IgD-negative memory B cell (primary cell): ENCODE data around the gene FHIP2A. TPM values are rescaled to one million over a fixed set of nuclear protein-coding genes. Genes with fewer than 3 reads are reported as not detected.
"Not testable (repeated sequence)": the region's sequence is repeated elsewhere in the genome, so short reads cannot be mapped to it uniquely, and the experiment has no call there.

Experiments used
- H3K27ac Mint-ChIP-seq, 3 donors: one replicate each; pipeline ENCODE4 v1.8.0; 2020 to 2022; ENCODE audit warnings: mild to moderate bottlenecking in 3 of 3, mixed read lengths in 3 of 3, moderate library complexity in 1 of 3
- H3K27me3 Mint-ChIP-seq: one replicate; pipeline ENCODE4 v1.8.0; 2021; ENCODE audit warnings: mixed read lengths
- H3K36me3 Mint-ChIP-seq: one replicate; pipeline ENCODE4 v1.8.0; 2020; ENCODE audit warnings: mild to moderate bottlenecking, mixed read lengths
- H3K4me1 Mint-ChIP-seq, 3 donors: one replicate each; pipeline ENCODE4 v1.8.0; 2020 to 2022; ENCODE audit warnings: mixed read lengths in 3 of 3, mild to moderate bottlenecking in 1 of 3
- H3K4me3 Mint-ChIP-seq, 4 donors: one replicate each; pipeline ENCODE4 v1.8.0; 2020 to 2022; ENCODE audit warnings: mild to moderate bottlenecking in 4 of 4, mixed read lengths in 4 of 4, moderate library complexity in 3 of 4
- H3K9me3 Mint-ChIP-seq, 3 donors: one replicate each; pipeline ENCODE4 v1.8.0; 2020 to 2021; ENCODE audit warnings: mixed read lengths in 3 of 3, mild to moderate bottlenecking in 1 of 3
- polyA plus RNA-seq: library from polyadenylated mRNA; unstranded; fragments of 300-500 nt; fragmentation: Illumina TruSeq; gene quantifications from one replicate; pipeline ENCODE4 v1.2.3, GENCODE V29; 2021

FHIP2A gene
- polyA plus RNA-seq, 1 donor from 2014 or later: 8.8 TPM

- Mint-ChIP-seq H3K4me3 (peak overlapping the region in 2 of 4 donors; percentile 22 to 56), H3K27ac (peak overlapping the region in 1 of 3 donors; percentile 79)
Measured at GRCh38 chr10:114829160-114829909, 7.8 kb downstream of the FHIP2A start.

GRCh38 chr10:114831186-114831867, 9.7 kb downstream of the FHIP2A start:
- Mint-ChIP-seq H3K4me3 (no peak overlapping the region), H3K27ac (peak overlapping the region in 1 of 3 donors; percentile 7), H3K4me1 (peaks cover 13 to 21% (median 18%) of the 10 kb centered on the region in 3 donors), H3K27me3 (no peaks in the 10 kb centered on the region), H3K9me3 (peaks cover 0 to 2% (median 0%) of the 10 kb centered on the region in 3 donors), H3K36me3 (peaks cover 4% of the 10 kb centered on the region)

More at GRCh38 chr10:114829160-114829909, 7.8 kb downstream of the FHIP2A start:
- peaks cover 0 to 2% (median 0%) of the 10 kb centered on the region in 3 donors for H3K9me3 Mint-ChIP-seq
- H3K4me1 Mint-ChIP-seq: peaks cover 27 to 33% (median 29%) of the 10 kb centered on the region in 3 donors
- no peaks in the 10 kb centered on the region for H3K27me3 Mint-ChIP-seq
- peaks cover 4% of the 10 kb centered on the region for H3K36me3 Mint-ChIP-seq

GRCh38 chr10:114837690-114838089, 16.1 kb downstream of the FHIP2A start:
- Mint-ChIP-seq H3K4me3 (no peak overlapping the region), H3K36me3 (peaks cover 6% of the 10 kb centered on the region), H3K27me3 (no peaks in the 10 kb centered on the region), H3K4me1 (no peaks in the 10 kb centered on the region), H3K9me3 (no peaks in the 10 kb centered on the region), H3K27ac (no peak overlapping the region)

GRCh38 chr10:114839901-114840300, 18.3 kb downstream of the FHIP2A start:
- Mint-ChIP-seq H3K9me3 (no peaks in the 10 kb centered on the region), H3K27ac (no peak overlapping the region), H3K36me3 (peaks cover 14% of the 10 kb centered on the region), H3K27me3 (no peaks in the 10 kb centered on the region), H3K4me3 (no peak overlapping the region), H3K4me1 (no peaks in the 10 kb centered on the region)

GRCh38 chr10:114845978-114846693, 24.6 kb downstream of the FHIP2A start:
- H3K9me3 Mint-ChIP-seq: peaks cover 2 to 8% (median 4%) of the 10 kb centered on the region in 3 donors
- H3K27me3 Mint-ChIP-seq: no peaks in the 10 kb centered on the region
- peaks cover 33% of the 10 kb centered on the region for H3K36me3 Mint-ChIP-seq
- H3K4me1 Mint-ChIP-seq: no peaks in the 10 kb centered on the region
- H3K27ac Mint-ChIP-seq: no peak overlapping the region
- H3K4me3 Mint-ChIP-seq: no peak overlapping the region

- not testable (repeated sequence) for H3K4me1 Mint-ChIP-seq, H3K27ac Mint-ChIP-seq, H3K27me3 Mint-ChIP-seq, H3K9me3 Mint-ChIP-seq, H3K4me3 Mint-ChIP-seq
- peaks cover 33% of the 10 kb centered on the region for H3K36me3 Mint-ChIP-seq
Measured at GRCh38 chr10:114847517-114847916, 25.9 kb downstream of the FHIP2A start.

GRCh38 chr10:114849674-114850073, 28.1 kb downstream of the FHIP2A start:
- no peak overlapping the region for H3K27ac Mint-ChIP-seq
- peaks cover 0 to 2% (median 0%) of the 10 kb centered on the region in 3 donors for H3K4me1 Mint-ChIP-seq
- peaks cover 29% of the 10 kb centered on the region for H3K36me3 Mint-ChIP-seq
- H3K9me3 Mint-ChIP-seq: peaks cover 2 to 8% (median 4%) of the 10 kb centered on the region in 3 donors
- no peak overlapping the region for H3K4me3 Mint-ChIP-seq
- H3K27me3 Mint-ChIP-seq: no peaks in the 10 kb centered on the region

- H3K4me3 Mint-ChIP-seq: no peak overlapping the region
- H3K27ac Mint-ChIP-seq: no peak overlapping the region
- H3K4me1 Mint-ChIP-seq: peaks cover 0 to 2% (median 0%) of the 10 kb centered on the region in 3 donors
- peaks cover 27% of the 10 kb centered on the region for H3K36me3 Mint-ChIP-seq
- H3K9me3 Mint-ChIP-seq: peaks cover 2 to 8% (median 4%) of the 10 kb centered on the region in 3 donors
- no peaks in the 10 kb centered on the region for H3K27me3 Mint-ChIP-seq
Measured at GRCh38 chr10:114850126-114850525, 28.5 kb downstream of the FHIP2A start.

- Mint-ChIP-seq H3K9me3 (peaks cover 2 to 8% (median 4%) of the 10 kb centered on the region in 3 donors), H3K4me3 (no peak overlapping the region), H3K4me1 (peaks cover 0 to 2% (median 0%) of the 10 kb centered on the region in 3 donors), H3K36me3 (peaks cover 25% of the 10 kb centered on the region), H3K27me3 (no peaks in the 10 kb centered on the region), H3K27ac (no peak overlapping the region)
Measured at GRCh38 chr10:114851336-114851735, 29.8 kb downstream of the FHIP2A start.

- Mint-ChIP-seq H3K4me1 (peaks cover 0 to 2% (median 0%) of the 10 kb centered on the region in 3 donors), H3K36me3 (peaks cover 25% of the 10 kb centered on the region), H3K9me3 (peaks cover 2 to 8% (median 4%) of the 10 kb centered on the region in 3 donors), H3K4me3 (no peak overlapping the region), H3K27ac (no peak overlapping the region), H3K27me3 (no peaks in the 10 kb centered on the region)
Measured at GRCh38 chr10:114852197-114852596, 30.6 kb downstream of the FHIP2A start.

- no peaks in the 10 kb centered on the region for H3K9me3 Mint-ChIP-seq
- no peak overlapping the region for H3K27ac Mint-ChIP-seq
- H3K4me3 Mint-ChIP-seq: no peak overlapping the region
- H3K27me3 Mint-ChIP-seq: no peaks in the 10 kb centered on the region
- H3K36me3 Mint-ChIP-seq: peaks cover 9% of the 10 kb centered on the region
- peaks cover 0 to 2% (median 0%) of the 10 kb centered on the region in 3 donors for H3K4me1 Mint-ChIP-seq
Measured at GRCh38 chr10:114854906-114855305, 33.3 kb downstream of the FHIP2A start.

GRCh38 chr10:114855776-114856543, 34.4 kb downstream of the FHIP2A start:
- no peak overlapping the region for H3K27ac Mint-ChIP-seq
- peaks cover 0 to 2% (median 0%) of the 10 kb centered on the region in 3 donors for H3K4me1 Mint-ChIP-seq
- H3K27me3 Mint-ChIP-seq: no peaks in the 10 kb centered on the region
- peaks cover 8% of the 10 kb centered on the region for H3K36me3 Mint-ChIP-seq
- no peak overlapping the region for H3K4me3 Mint-ChIP-seq
- no peaks in the 10 kb centered on the region for H3K9me3 Mint-ChIP-seq

- H3K9me3 Mint-ChIP-seq: no peaks in the 10 kb centered on the region
- H3K4me1 Mint-ChIP-seq: peaks cover 0 to 2% (median 0%) of the 10 kb centered on the region in 3 donors
- no peak overlapping the region for H3K4me3 Mint-ChIP-seq
- H3K36me3 Mint-ChIP-seq: peaks cover 8% of the 10 kb centered on the region
- no peak overlapping the region for H3K27ac Mint-ChIP-seq
- H3K27me3 Mint-ChIP-seq: no peaks in the 10 kb centered on the region
Measured at GRCh38 chr10:114856544-114857287, 35.1 kb downstream of the FHIP2A start.

- not testable (repeated sequence) for H3K27me3 Mint-ChIP-seq, H3K9me3 Mint-ChIP-seq, H3K36me3 Mint-ChIP-seq, H3K4me1 Mint-ChIP-seq, H3K4me3 Mint-ChIP-seq
- H3K27ac Mint-ChIP-seq: peak overlapping the region in 1 of 3 donors; percentile 40
Measured at GRCh38 chr10:114857288-114857565, 35.6 kb downstream of the FHIP2A start.
